ENCODE measurements around the gene TRAF2. TPM values are rescaled to one million over a fixed set of nuclear protein-coding genes. Genes with fewer than 3 reads are reported as not detected.
A peak's percentile ranks its signal among the peaks of the same experiment; 100 is the strongest.
"Not testable (repeated sequence)": the region's sequence is repeated elsewhere in the genome, so short reads cannot be mapped to it uniquely, and the experiment has no call there.

The TRAF2 gene
- total and polyA plus RNA-seq, 9 of the 15 experiments (the other 6 are each of a cell fraction or from before 2014, with no cell fraction given), result 0.24 to 45.2 (median 18.0) TPM

DNA sequence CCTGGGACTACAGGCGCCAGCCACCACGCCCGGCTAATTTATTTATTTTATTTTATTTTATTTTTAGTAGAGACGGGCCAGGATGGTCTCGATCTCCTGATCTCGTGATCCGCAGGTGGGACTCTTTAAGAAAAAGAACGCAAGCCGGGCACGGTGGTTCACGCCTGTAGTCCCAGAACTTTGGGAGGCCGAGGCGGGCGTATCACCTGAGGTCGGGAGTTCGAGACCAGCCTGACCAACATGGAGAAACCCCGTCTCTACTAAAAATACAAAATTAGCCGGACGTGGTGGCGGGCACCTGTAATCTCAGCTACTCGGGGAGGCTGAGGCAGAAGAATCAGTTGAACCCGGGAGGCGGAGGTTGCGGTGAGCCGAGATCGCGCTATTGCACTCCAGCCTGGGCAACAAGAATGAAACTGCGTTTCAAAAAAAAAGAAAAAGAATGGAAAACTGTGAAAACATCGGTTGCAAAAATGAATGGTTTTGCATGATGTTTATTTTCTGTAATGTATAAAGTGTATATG, 19.4 kb upstream of the TRAF2 start:
- 14% methylated on average over 25 of the region's 29 CpGs for WGBS (ENCODE audit: insufficient coverage, low coverage, missing lambda C conversion rate)
- intact Hi-C loops (cut with micrococcal nuclease); CTCF ChIA-PET (ENCODE audit: low intra/inter-chr PET ratio); ATAC-seq; FAIRE-seq; H3K27me3 ChIP-seq (ENCODE audit: control insufficient read depth in 2 of 2, insufficient read depth in 2 of 2, low read length in 2 of 2); H4K20me1 ChIP-seq (replicated peaks; ENCODE audit: control insufficient read depth, insufficient read depth, low read length); H3K9me3 ChIP-seq (replicated peaks; ENCODE audit: control insufficient read depth, insufficient read depth, low read depth, low read length); in situ Hi-C loops (cut with MboI); BruUV-seq (replicated peaks); H3K9me1 ChIP-seq (ENCODE audit: control insufficient read depth, insufficient read depth, low read length); DNase-seq (ENCODE audit: extremely low read depth in 1 of 4, low spot score in 3 of 4): not testable (repeated sequence)
- Histone ChIP-seq H3K79me2 (ENCODE audit: control insufficient read depth, insufficient read depth, low read length) (peaks cover 43% of the 10 kb centered on the region), H3K36me3 (ENCODE audit: control insufficient read depth, insufficient read depth, low read length) (peaks cover 30% of the 10 kb centered on the region; the same call in 2 of the 3 replicates), H3K27ac (ENCODE audit: extremely low read depth, low read depth, low read length) (peak overlapping the region; percentile 76; the same call in 1 of the 3 replicates), H2AFZ (ENCODE audit: low read depth, low read length) (peak overlapping the region; percentile 37; the same call in 1 of the 2 replicates), H3K4me1 (replicated peaks in 1 of 2; ENCODE audit: control insufficient read depth in 2 of 2, insufficient read depth in 2 of 2, low read length in 2 of 2) (peaks cover 5 to 24% of the 10 kb centered on the region in 2 experiments; a peak in 3 of 5 replicates), H3K9ac (ENCODE audit: insufficient read depth in 1 of 2, low read depth in 2 of 2, low read length in 2 of 2) (peak overlapping the region; percentile 72 to 96), H3K4me2 (ENCODE audit: insufficient read depth, low read length) (peak overlapping the region; percentile 77), H3K4me3 (peak overlapping the region; percentile 95)
- TF ChIP-seq, protein P1, sequence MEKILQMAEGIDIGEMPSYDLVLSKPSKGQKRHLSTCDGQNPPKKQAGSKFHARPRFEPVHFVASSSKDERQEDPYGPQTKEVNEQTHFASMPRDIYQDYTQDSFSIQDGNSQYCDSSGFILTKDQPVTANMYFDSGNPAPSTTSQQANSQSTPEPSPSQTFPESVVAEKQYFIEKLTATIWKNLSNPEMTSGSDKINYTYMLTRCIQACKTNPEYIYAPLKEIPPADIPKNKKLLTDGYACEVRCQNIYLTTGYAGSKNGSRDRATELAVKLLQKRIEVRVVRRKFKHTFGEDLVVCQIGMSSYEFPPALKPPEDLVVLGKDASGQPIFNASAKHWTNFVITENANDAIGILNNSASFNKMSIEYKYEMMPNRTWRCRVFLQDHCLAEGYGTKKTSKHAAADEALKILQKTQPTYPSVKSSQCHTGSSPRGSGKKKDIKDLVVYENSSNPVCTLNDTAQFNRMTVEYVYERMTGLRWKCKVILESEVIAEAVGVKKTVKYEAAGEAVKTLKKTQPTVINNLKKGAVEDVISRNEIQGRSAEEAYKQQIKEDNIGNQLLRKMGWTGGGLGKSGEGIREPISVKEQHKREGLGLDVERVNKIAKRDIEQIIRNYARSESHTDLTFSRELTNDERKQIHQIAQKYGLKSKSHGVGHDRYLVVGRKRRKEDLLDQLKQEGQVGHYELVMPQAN (IDR thresholded peaks at IDR 0.05; ENCODE audit: borderline replicate concordance), result peak; percentile 29; the same call in 1 of the 2 replicates
- TF ChIP-seq, protein P2, sequence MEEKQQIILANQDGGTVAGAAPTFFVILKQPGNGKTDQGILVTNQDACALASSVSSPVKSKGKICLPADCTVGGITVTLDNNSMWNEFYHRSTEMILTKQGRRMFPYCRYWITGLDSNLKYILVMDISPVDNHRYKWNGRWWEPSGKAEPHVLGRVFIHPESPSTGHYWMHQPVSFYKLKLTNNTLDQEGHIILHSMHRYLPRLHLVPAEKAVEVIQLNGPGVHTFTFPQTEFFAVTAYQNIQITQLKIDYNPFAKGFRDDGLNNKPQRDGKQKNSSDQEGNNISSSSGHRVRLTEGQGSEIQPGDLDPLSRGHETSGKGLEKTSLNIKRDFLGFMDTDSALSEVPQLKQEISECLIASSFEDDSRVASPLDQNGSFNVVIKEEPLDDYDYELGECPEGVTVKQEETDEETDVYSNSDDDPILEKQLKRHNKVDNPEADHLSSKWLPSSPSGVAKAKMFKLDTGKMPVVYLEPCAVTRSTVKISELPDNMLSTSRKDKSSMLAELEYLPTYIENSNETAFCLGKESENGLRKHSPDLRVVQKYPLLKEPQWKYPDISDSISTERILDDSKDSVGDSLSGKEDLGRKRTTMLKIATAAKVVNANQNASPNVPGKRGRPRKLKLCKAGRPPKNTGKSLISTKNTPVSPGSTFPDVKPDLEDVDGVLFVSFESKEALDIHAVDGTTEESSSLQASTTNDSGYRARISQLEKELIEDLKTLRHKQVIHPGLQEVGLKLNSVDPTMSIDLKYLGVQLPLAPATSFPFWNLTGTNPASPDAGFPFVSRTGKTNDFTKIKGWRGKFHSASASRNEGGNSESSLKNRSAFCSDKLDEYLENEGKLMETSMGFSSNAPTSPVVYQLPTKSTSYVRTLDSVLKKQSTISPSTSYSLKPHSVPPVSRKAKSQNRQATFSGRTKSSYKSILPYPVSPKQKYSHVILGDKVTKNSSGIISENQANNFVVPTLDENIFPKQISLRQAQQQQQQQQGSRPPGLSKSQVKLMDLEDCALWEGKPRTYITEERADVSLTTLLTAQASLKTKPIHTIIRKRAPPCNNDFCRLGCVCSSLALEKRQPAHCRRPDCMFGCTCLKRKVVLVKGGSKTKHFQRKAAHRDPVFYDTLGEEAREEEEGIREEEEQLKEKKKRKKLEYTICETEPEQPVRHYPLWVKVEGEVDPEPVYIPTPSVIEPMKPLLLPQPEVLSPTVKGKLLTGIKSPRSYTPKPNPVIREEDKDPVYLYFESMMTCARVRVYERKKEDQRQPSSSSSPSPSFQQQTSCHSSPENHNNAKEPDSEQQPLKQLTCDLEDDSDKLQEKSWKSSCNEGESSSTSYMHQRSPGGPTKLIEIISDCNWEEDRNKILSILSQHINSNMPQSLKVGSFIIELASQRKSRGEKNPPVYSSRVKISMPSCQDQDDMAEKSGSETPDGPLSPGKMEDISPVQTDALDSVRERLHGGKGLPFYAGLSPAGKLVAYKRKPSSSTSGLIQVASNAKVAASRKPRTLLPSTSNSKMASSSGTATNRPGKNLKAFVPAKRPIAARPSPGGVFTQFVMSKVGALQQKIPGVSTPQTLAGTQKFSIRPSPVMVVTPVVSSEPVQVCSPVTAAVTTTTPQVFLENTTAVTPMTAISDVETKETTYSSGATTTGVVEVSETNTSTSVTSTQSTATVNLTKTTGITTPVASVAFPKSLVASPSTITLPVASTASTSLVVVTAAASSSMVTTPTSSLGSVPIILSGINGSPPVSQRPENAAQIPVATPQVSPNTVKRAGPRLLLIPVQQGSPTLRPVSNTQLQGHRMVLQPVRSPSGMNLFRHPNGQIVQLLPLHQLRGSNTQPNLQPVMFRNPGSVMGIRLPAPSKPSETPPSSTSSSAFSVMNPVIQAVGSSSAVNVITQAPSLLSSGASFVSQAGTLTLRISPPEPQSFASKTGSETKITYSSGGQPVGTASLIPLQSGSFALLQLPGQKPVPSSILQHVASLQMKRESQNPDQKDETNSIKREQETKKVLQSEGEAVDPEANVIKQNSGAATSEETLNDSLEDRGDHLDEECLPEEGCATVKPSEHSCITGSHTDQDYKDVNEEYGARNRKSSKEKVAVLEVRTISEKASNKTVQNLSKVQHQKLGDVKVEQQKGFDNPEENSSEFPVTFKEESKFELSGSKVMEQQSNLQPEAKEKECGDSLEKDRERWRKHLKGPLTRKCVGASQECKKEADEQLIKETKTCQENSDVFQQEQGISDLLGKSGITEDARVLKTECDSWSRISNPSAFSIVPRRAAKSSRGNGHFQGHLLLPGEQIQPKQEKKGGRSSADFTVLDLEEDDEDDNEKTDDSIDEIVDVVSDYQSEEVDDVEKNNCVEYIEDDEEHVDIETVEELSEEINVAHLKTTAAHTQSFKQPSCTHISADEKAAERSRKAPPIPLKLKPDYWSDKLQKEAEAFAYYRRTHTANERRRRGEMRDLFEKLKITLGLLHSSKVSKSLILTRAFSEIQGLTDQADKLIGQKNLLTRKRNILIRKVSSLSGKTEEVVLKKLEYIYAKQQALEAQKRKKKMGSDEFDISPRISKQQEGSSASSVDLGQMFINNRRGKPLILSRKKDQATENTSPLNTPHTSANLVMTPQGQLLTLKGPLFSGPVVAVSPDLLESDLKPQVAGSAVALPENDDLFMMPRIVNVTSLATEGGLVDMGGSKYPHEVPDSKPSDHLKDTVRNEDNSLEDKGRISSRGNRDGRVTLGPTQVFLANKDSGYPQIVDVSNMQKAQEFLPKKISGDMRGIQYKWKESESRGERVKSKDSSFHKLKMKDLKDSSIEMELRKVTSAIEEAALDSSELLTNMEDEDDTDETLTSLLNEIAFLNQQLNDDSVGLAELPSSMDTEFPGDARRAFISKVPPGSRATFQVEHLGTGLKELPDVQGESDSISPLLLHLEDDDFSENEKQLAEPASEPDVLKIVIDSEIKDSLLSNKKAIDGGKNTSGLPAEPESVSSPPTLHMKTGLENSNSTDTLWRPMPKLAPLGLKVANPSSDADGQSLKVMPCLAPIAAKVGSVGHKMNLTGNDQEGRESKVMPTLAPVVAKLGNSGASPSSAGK (IDR thresholded peaks at IDR 0.05), result peak; percentile 56
- peak in 1 of 2 experiments; percentile 44; a peak in 1 of 4 replicates for TF ChIP-seq ARNT (IDR thresholded peaks at IDR 0.05)
- 0 out of 2 replicates have a peak, but pooled peaks have one; percentile 1 for TF ChIP-seq SOX6 (IDR thresholded peaks at IDR 0.05)
- TF ChIP-seq ZNF766 (CRISPR knock-in tag; conservative IDR thresholded peaks at IDR 0.05), result 0 out of 2 replicates have a peak, but pooled peaks have one; percentile 10
- POLR2A ChIA-PET, result interaction anchor here (0.6 to 2.3 kb wide), 3 partner anchors 15 to 204 kb away, joined by 3 to 15 read pairs (median 3); no protein-coding TSS in a partner anchor
